ENCODE data around the gene TUBE1.
A peak's percentile ranks its signal among the peaks of the same experiment; 100 is the strongest.
"Not testable (repeated sequence)": the region's sequence is repeated elsewhere in the genome, so short reads cannot be mapped to it uniquely, and the experiment has no call there.

TUBE1 gene

DNA sequence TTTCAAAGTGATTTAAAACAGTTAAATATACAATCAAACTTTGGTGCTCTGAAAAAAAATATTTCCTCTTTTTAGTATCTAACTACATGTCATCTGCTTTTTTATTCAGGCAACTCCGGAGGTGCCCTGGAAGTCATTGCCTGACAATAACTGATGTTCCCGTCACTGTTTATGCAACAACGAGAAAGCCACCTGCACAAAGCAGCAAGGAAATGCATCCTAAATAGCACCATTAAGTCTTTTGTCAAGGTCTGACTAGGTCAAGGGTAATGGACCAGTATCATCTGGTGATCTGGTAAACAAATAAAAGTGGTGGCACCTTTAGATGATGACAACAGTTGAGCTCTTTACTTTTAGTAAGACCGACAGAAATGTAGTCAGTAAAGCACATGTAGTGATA, 13.3 kb upstream of the TUBE1 start:
- H3K9me3 Mint-ChIP-seq, result peaks cover 3% of the 10 kb centered on the region
- ATAC-seq (ENCODE audit: low read depth), result no peak
- DNase-seq (ENCODE audit: low spot score in 2 of 2), result no peak
- peaks cover 8% of the 10 kb centered on the region for H3K36me3 Mint-ChIP-seq
- H3K4me1 Mint-ChIP-seq, result no peaks in the 10 kb centered on the region
- H3K4me3 Mint-ChIP-seq, result no peak overlapping the region
- H3K27me3 Mint-ChIP-seq, result peaks cover 2% of the 10 kb centered on the region
- H3K27ac Mint-ChIP-seq, result no peak overlapping the region

DNA sequence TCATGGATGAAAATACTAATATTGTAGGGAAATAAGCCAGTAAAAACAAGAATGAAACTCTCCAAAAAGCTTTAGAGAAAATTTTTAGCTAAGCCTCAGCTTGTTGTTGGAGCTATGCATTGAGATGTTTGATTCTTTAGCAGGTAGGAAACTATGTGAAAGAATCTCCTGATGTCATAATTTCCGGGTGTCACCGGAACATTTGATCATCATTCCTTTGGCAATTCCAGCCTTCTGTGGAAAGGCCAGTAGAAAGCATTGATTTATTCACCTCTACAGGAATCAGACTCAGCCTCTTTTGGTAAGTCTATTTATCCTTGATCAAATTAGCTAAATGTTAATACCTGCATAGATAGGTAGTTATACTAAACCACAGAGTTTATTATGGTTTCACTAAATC, 9.6 kb upstream of the TUBE1 start:
- H3K9me3 Mint-ChIP-seq, result no peaks in the 10 kb centered on the region
- DNase-seq (ENCODE audit: low spot score in 2 of 2) (no peak), ATAC-seq (ENCODE audit: low read depth) (no peak)
- H3K27me3 Mint-ChIP-seq, result no peaks in the 10 kb centered on the region
- no peak overlapping the region for H3K27ac Mint-ChIP-seq
- no peak overlapping the region for H3K4me3 Mint-ChIP-seq
- H3K36me3 Mint-ChIP-seq, result peaks cover 4% of the 10 kb centered on the region
- no peaks in the 10 kb centered on the region for H3K4me1 Mint-ChIP-seq

DNA sequence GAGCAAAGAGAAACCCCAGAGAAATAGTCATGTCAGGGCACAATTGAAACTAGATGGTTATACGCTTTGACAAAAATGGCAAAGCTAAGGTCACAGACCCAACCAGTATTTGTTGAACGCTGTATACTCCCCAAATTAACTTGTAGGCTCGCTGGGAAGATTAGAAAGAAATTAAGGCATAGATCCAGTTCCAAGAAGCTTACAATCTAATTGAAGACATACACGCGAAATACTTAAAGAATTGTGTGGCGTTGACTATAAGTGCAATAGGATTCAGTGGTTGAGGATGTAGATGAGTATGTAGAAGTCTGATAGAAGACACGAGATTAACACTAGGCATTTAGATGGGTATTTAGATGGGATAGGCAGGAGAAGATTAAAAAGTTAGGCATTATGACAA, 634 bp upstream of the TUBE1 start:
- no peak for ATAC-seq (ENCODE audit: low read depth)
- Mint-ChIP-seq H3K36me3 (peaks cover 6% of the 10 kb centered on the region), H3K27me3 (peaks cover 5% of the 10 kb centered on the region), H3K4me3 (no peak overlapping the region), H3K27ac (no peak overlapping the region), H3K4me1 (no peaks in the 10 kb centered on the region), H3K9me3 (no peaks in the 10 kb centered on the region)
- DNase-seq (ENCODE audit: low spot score in 2 of 2), result no peak

DNA sequence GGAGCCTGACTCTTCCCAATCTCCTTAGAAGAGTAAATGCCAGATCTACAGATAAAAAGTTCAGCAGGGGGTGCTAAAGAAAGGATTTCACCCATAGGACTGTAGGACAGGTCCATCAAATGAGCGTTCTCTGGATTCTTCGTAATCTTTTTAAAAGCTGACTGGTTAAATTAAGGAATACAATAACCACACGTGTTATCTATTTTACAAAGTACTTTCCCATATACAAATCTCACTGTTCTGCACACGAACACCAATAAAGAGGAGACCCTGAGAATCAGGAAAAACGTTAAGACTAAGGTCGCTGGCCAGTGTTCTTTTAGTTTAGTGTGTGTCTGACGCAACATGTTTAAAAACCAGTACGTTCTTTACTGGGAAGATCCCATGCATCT, 542 bp downstream of the TUBE1 start:
- no peaks in the 10 kb centered on the region for H3K9me3 Mint-ChIP-seq
- peaks cover 2% of the 10 kb centered on the region for H3K4me1 Mint-ChIP-seq
- no peak overlapping the region for H3K4me3 Mint-ChIP-seq
- DNase-seq (ENCODE audit: low spot score in 2 of 2) (no peak), ATAC-seq (ENCODE audit: low read depth) (peak; percentile 9)
- peaks cover 6% of the 10 kb centered on the region for H3K36me3 Mint-ChIP-seq
- H3K27ac Mint-ChIP-seq, result no peak overlapping the region
- peaks cover 5% of the 10 kb centered on the region for H3K27me3 Mint-ChIP-seq

DNA sequence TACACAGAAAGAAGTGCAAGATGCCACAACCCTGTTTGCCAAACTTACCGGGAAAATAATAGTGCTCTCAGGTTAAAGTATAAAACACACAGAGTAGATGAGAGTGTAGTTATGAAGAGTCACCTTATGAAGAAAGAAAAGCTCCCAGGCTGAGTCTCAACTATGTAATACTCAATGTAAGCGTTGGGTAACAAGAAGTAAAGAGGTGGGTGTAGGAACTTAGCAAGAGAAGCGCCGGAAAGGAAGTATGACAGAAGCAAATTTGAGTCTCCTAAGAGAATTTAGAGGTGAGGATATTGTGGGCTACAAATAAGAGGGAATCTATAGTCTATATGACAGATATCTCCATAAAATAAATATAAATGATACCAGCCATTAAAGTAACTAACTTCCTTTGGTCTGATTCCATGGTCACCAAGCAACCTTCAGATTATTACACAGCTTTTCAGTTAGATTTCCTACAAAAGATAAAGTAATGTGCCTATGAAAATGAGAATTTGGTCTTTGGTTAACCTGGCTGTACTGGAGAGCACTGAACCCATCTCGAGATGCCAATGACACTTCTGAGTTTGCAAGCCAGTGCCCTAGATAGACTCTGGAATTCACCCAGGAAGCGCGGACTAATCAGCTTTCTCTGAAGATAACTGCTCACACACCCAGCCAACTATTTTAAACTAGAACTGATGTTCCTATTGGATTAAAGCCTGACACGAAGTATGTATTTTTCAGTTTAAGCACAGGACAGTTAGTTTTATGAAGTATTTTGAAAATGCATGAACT, 1.8 kb downstream of the TUBE1 start:
- H3K4me1 Mint-ChIP-seq, result peaks cover 2% of the 10 kb centered on the region
- no peaks in the 10 kb centered on the region for H3K9me3 Mint-ChIP-seq
- H3K27ac Mint-ChIP-seq, result no peak overlapping the region
- DNase-seq (ENCODE audit: low spot score in 2 of 2) (no peak), ATAC-seq (ENCODE audit: low read depth) (no peak)
- peaks cover 5% of the 10 kb centered on the region for H3K27me3 Mint-ChIP-seq
- peaks cover 8% of the 10 kb centered on the region for H3K36me3 Mint-ChIP-seq
- H3K4me3 Mint-ChIP-seq, result no peak overlapping the region

DNA sequence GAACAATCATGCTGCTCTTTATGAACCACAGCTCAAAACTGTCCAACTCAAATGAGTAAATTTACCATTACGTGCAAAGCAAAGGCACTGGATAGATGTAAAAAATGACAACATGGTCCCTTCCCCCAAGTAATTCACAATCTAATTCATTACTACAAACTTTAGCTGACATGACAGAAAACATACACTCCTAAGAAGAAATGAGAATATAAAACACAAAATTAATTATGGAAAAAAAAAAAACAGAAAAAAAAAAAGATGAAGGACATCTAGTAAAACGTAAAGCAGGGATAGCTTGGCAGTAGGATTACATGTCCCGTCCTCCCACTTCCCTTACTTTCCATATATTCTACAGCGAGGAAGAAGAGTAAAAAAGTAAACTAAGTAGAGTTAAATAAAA, 5.7 kb downstream of the TUBE1 start:
- Mint-ChIP-seq H3K9me3 (no peaks in the 10 kb centered on the region), H3K4me1 (peaks cover 2% of the 10 kb centered on the region), H3K4me3 (no peak overlapping the region), H3K36me3 (peaks cover 11% of the 10 kb centered on the region), H3K27me3 (no peaks in the 10 kb centered on the region), H3K27ac (no peak overlapping the region)
- ATAC-seq (ENCODE audit: low read depth) (no peak), DNase-seq (ENCODE audit: low spot score in 2 of 2) (no peak)

DNA sequence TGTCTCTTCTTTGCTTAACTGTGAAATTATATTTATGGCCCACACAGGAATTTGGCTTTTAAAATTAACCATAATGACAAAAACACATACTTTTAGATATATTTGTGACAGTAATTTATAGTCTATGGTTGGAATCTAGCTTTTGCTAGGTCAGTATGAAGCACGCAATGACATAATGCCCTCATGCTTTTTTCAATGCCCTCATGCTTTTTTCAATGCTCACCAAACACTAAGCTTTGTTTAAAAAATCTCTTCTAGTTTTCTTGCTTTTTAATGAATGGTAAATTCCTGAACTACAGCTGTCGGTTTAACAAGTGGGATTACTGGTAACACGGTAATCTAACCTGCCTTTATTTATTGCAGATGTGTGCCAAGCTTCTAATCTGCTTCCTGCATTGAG, 20.7 kb downstream of the TUBE1 start:
- no peak for ATAC-seq (ENCODE audit: low read depth)

DNA sequence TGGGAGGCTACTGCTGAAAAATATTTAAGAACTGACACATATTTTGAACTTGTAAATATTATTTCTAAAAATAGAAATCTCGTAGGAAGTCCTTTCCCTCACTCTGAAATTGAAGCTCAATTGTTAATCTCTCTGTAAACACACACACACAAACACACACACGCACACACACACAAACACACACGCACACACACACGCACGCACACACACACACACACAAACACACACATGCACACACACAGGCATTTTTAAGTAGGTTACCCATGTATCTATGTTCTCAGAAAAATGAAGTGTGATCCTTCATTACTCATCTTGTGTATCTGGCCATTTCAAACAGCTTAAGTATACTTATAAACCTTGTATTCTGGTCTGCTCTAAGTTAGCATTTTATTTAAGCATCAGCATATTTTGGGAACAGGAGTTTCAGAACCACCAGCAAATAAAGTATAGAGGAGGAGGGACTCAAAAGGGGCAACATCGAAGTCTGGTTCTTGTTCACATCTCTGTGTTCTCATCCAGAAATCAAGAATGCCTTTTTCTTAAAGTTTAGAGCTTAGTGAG, 21.8 kb downstream of the TUBE1 start:
- Mint-ChIP-seq H3K27ac (no peak overlapping the region), H3K36me3 (no peaks in the 10 kb centered on the region), H3K4me1 (no peaks in the 10 kb centered on the region), H3K4me3 (no peak overlapping the region), H3K27me3 (no peaks in the 10 kb centered on the region), H3K9me3 (no peaks in the 10 kb centered on the region)
- DNase-seq (ENCODE audit: low spot score in 2 of 2), result no peak
- ATAC-seq (ENCODE audit: low read depth), result no peak

More for the DNA sequence above, 20.7 kb downstream of the TUBE1 start:
- no peaks in the 10 kb centered on the region for H3K9me3 Mint-ChIP-seq
- H3K36me3 Mint-ChIP-seq, result no peaks in the 10 kb centered on the region
- peak overlapping the region; percentile 37 for H3K27ac Mint-ChIP-seq
- H3K4me3 Mint-ChIP-seq, result no peak overlapping the region
- no peaks in the 10 kb centered on the region for H3K4me1 Mint-ChIP-seq
- DNase-seq (ENCODE audit: low spot score in 2 of 2), result no peak
- no peaks in the 10 kb centered on the region for H3K27me3 Mint-ChIP-seq

DNA sequence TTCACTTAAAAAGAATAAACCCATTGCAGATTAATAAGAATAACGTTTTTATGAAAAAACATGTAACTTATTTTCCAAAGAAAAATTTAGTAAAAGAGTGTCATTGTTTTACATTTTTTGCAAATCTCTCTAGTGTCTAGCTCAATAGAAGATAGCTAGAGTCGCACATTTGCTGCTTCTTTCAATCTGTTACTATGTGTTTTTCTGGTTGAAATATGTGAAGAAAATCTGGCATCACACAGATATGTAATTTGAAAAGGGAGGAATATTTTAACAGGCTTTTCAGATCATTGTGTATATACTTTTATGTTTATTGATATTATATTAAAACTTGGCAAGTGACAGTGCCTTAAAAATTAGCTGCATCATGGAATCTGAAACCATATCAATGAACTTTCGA, 24.3 kb downstream of the TUBE1 start:
- H3K27me3 Mint-ChIP-seq, result no peaks in the 10 kb centered on the region
- H3K9me3 Mint-ChIP-seq, result no peaks in the 10 kb centered on the region
- H3K4me1 Mint-ChIP-seq, result no peaks in the 10 kb centered on the region
- no peak for ATAC-seq (ENCODE audit: low read depth)
- H3K36me3 Mint-ChIP-seq, result no peaks in the 10 kb centered on the region
- H3K27ac Mint-ChIP-seq, result no peak overlapping the region
- DNase-seq (ENCODE audit: low spot score in 2 of 2), result no peak
- no peak overlapping the region for H3K4me3 Mint-ChIP-seq

DNA sequence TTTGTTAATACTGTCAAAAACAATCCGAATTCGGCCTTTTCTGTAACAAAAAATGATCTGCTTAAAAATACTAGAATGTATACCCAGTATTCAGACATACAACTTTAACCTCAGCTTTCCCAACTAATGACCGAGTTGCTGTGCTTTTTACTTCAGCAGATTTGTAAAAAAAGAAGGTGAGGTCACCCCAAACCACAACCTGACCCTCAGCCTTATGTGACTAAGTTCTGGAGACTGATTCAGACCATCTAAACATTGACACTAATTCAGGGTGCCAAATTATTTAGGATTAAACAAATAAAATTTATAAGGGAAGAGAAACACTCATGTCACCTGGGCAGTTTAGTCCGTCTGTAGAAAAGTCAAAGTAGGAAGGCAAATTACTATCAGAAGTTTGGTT, 25.7 kb downstream of the TUBE1 start:
- no peak overlapping the region for H3K4me3 Mint-ChIP-seq
- H3K9me3 Mint-ChIP-seq, result no peaks in the 10 kb centered on the region
- no peaks in the 10 kb centered on the region for H3K4me1 Mint-ChIP-seq
- DNase-seq (ENCODE audit: low spot score in 2 of 2) (no peak), ATAC-seq (ENCODE audit: low read depth) (no peak)
- H3K27me3 Mint-ChIP-seq, result no peaks in the 10 kb centered on the region
- no peaks in the 10 kb centered on the region for H3K36me3 Mint-ChIP-seq
- no peak overlapping the region for H3K27ac Mint-ChIP-seq

DNA sequence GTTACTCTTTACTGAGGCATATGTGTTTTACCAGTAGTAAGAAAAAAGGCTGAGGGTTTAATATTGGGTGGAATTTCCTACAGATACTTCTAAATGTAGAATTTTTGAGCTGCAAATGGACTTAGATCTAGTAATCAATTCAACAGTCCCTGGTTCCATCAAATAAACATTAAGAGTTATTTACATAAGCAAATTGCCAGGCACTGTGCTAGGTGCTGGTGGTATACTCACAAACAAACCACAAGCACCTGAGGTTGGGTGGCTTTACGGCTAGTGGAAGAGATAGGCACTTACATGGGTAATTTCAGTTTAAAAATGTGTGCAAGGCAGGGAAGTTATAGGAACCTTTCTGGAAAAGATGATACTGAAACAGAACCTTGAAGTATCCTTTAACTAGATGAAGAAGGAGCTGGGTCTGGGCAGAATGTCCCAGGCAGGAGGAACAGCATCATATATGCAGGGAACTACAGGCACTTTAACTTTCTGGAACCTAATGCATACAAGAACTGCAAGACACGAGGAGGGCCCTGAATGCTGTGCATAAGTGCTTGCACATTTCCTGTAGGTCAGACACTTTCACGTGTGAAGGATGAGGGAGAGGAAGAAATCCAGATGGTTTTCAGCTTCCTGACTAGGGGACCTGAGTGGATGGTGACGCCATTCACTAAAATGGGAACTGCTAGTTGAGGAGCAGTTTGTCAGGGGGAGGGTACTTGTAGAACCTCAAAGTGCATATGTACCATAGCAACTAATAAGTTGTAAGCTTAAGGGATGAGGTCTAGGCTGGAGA, 28.8 kb downstream of the TUBE1 start:
- ATAC-seq (ENCODE audit: low read depth), result no peak
- Mint-ChIP-seq H3K9me3 (no peaks in the 10 kb centered on the region), H3K27me3 (peaks cover 9% of the 10 kb centered on the region), H3K4me3 (no peak overlapping the region), H3K4me1 (no peaks in the 10 kb centered on the region), H3K36me3 (no peaks in the 10 kb centered on the region), H3K27ac (no peak overlapping the region)
- DNase-seq (ENCODE audit: low spot score in 2 of 2), result no peak

DNA sequence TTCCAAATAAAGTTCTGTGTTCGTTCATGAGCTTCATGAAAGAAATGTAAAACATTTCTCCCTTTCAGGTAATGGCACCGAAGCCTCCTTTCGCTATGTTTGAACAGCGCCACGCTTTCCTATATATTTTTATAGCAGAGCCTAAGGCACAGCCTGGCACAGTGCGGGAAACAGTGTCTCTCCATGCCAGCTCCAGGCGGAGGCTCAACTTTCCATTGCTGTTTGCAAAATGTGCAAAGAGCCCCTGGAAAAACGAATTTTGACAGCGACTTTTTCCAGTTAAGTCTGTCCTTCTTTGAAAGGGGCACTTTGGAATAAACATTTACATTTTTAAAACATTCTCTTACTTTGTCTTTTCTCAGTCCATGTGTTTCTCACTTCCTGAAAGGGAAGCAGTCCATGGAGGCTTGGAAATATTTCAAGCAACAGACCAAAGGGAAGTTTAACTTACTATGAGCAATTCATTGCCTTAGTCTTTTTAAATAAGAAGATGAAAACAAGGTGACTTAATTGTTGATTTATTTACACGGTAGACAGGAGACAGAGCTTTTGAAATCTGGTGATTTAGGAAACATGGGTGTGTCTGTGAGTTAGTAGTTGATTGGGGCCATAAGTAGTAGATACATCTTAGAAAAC, 32.6 kb downstream of the TUBE1 start:
- no peak overlapping the region for H3K27ac Mint-ChIP-seq
- no peaks in the 10 kb centered on the region for H3K36me3 Mint-ChIP-seq
- no peak overlapping the region for H3K4me3 Mint-ChIP-seq
- DNase-seq (ENCODE audit: low spot score in 2 of 2) (no peak), ATAC-seq (ENCODE audit: low read depth) (no peak)
- no peaks in the 10 kb centered on the region for H3K4me1 Mint-ChIP-seq
- H3K27me3 Mint-ChIP-seq, result peaks cover 11% of the 10 kb centered on the region
- no peaks in the 10 kb centered on the region for H3K9me3 Mint-ChIP-seq

DNA sequence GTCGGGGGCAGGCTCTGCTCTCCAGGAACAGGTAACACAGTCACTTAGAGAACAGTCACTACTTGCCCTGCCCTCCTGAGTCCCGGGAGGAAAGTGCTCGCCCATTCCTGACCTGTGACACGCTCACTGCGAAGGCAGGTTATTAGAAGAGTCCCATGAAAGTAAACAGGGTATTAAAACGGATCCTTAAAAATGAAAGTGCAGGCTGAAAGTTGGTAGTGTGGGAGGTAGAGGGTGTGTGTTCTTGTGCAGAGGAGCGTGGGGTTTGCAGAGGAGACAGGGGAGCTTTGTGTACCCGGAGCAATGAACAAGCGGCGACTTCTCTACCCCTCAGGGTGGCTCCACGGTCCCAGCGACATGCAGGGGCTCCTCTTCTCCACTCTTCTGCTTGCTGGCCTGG, 33.3 kb downstream of the TUBE1 start, which contains the start of gene CCN6:
TSS of gene CCN6 (plus strand) at position 104 of the 400 bp plus-strand sequence. CDS start at position 358, 254 bp downstream.
- DNase-seq (ENCODE audit: low spot score in 2 of 2) (no peak), ATAC-seq (ENCODE audit: low read depth) (no peak)
- H3K4me1 Mint-ChIP-seq, result no peaks in the 10 kb centered on the region
- H3K4me3 Mint-ChIP-seq, result no peak within 1 kb of the TSS
- H3K27ac Mint-ChIP-seq, result no peak within 1 kb of the TSS
- no peaks in the 10 kb centered on the region for H3K9me3 Mint-ChIP-seq
- peaks cover 11% of the 10 kb centered on the region for H3K27me3 Mint-ChIP-seq
- H3K36me3 Mint-ChIP-seq, result no peaks in the 10 kb centered on the region

DNA sequence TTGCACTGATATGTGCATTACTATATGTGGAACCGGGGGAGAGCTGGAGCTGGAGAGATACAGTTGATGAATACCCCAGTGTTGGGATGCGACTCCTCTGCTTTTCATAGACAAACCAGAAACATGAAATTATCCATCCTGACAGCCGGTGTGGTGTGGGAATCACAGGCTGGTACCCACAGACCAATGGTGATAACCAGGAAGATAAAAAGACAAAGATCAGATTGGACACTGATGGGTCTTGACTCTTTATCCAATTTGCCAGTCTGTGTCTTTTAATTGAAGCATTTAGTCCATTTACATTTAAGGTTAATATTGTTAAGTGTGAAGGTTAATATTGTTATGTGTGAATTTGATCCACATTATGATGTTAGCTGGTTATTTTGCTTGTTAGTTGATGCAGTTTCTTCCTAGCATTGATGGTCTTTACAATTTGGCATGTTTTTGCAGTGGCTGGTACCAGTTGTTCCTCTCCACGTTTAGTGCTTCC, 36.0 kb downstream of the TUBE1 start:
- not testable (repeated sequence) for H3K4me1 Mint-ChIP-seq; DNase-seq (ENCODE audit: low spot score in 2 of 2); H3K27ac Mint-ChIP-seq; ATAC-seq (ENCODE audit: low read depth); H3K27me3 Mint-ChIP-seq; H3K9me3 Mint-ChIP-seq; H3K36me3 Mint-ChIP-seq; H3K4me3 Mint-ChIP-seq

Data from memory B cell (primary cell).